ENCODE measurements around the gene NFIB.

- no peak for TF ChIP-seq POLR2A (IDR thresholded peaks at IDR 0.05; ENCODE audit: insufficient read depth in 1 of 2, low read depth in 2 of 2, low read length in 2 of 2)
- TF ChIP-seq ZNF235 (CRISPR knock-in tag; IDR thresholded peaks at IDR 0.05; ENCODE audit: borderline replicate concordance) = no peak
- no peak for TF ChIP-seq HNF4G (IDR thresholded peaks at IDR 0.05; ENCODE audit: borderline replicate concordance, low read depth, low read length)
- TF ChIP-seq HNF4G (CRISPR knock-in tag; IDR thresholded peaks at IDR 0.05; ENCODE audit: borderline replicate concordance, low read depth) = no peak
- TF ChIP-seq ATF2 (CRISPR knock-in tag; IDR thresholded peaks at IDR 0.05) = no peak
- no peak for TF ChIP-seq ZNF550 (CRISPR knock-in tag; IDR thresholded peaks at IDR 0.05; ENCODE audit: borderline replicate concordance)
These were observed 67.9 kb downstream of the NFIB start for GRCh38 chr9:14245901-14246525.

Data from HepG2 (cell line).